Inflammatory macrophage (primary cell): ENCODE data around the gene NPAS3.

Experiments
- DNase-seq, 2 donors: peaks; one replicate each; pipeline ENCODE4 v3.0.0-alpha.2; 2020 to 2022

The NPAS3 gene

DNA sequence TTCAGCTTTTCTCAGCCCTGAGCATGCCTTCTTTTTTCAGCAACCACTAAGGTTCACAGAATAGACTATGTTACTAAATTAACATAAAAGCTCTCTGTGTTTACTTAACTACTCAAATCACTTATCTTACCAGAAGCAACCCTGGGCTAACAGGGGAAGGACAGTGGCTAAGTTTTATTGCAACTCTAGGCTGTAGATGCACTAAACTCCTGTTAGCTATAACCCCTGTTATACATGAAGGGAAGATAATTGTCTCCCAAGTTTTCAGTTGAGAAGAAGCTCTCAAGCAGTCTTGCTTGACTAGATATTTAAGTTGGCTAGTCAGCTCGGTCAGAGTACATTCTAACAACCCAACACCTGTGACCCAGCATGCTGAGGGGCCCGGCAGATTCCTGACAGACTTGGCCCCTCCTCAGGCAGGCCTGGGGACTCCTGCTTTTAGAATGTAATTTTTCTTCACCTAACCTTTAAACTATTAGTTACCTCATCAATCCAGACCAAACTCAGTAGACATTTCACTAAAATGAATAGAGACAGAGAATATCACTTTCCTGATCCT is 547.7 kb downstream of the NPAS3 start:
- no peak for DNase-seq

DNA sequence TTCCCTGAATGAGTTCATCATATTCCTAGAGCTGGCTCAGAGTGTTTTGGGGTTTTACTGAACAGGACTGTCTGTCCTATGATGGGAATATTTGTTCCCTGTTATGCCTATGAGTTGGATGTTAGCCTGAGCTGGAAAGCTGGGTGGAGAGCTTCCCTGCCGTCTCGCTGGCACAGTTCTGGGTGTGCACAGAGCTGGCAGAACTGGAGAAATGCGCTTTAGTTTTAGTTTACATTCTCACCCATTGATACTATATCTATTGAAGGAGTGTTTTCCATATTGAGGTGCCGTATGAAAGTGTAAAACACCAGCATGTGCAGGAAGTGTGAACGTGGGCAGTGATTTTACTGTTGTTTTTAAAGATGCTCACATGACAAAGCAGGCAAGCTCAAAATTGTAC is 549.9 kb downstream of the NPAS3 start:
- DNase-seq: no peak

DNA sequence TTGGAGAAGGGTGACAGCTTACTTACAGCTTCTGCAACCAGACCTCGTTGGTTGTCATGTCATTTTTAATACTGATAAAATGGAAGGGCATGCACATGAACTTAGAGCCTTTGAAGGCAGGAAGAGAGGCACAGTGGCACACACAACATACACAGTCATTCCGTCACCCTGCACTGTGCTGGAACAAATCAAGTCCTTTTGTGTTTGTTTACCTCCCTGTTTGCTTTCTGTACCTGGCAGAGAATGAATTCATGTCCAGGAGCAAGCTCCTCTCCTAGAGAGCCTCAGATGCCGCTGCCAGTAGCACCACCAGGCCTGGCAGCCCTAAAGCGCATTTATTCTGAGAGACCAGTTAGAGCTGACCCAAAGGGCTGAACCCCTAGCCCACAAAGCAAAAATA is 551.9 kb downstream of the NPAS3 start:
- DNase-seq: no peak

DNA sequence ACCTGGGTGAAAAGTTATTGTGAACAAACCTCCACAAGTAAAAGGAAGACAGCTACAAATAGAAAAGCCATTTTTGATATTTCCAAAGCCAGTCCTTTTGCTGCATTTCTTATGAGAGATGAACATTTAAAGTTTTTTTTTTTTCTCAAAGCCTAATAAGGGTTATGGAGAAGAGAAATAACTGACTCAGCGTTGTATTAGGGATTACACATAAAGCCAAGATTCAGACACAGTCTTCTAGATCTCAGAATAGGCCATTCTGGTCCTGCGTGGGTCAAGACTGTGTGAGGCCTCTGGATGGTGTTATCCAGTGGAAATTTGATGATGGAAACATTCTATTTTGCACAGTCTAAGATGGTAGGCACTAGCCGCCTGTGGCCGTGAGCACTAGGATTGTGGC is 552.4 kb downstream of the NPAS3 start:
- DNase-seq: no peak

DNA sequence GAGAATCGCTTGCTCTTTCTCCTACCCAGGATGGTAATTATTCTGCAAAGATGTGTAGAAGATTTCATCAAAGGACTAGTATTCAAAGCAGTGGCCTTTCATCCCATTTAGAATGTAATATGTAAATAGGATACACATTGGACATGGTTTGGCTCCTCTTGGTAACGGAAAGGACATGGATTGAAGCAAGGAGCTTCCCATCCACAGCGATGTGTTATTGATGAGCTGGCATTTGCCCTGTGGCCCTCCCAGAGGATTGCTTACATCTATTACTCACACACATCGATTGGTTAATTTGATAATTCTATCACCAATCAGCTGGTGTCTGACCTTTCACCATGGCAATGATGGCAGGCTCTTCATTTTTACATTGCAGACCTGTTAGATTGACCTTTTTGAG is 553.8 kb downstream of the NPAS3 start:
- no peak for DNase-seq

DNA sequence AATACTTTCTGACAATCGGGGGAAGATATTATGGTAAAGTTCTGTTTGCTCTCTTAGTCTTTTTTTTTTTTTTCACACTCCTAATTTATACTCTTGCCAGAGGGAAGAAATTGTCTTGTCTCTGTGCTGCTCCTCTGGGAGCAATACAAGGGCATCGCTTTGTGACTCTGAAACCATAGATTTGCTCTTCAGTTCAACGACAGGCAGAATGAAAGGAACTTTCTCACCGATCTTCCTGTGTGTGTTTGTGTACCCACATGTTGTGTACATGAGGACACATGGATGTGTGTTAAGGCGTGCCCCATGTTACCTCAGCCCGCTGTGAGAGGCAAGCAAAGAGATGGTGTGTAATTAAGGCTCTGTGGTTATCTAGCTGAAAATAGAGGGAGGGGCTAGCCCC is 554.6 kb downstream of the NPAS3 start:
- no peak for DNase-seq

DNA sequence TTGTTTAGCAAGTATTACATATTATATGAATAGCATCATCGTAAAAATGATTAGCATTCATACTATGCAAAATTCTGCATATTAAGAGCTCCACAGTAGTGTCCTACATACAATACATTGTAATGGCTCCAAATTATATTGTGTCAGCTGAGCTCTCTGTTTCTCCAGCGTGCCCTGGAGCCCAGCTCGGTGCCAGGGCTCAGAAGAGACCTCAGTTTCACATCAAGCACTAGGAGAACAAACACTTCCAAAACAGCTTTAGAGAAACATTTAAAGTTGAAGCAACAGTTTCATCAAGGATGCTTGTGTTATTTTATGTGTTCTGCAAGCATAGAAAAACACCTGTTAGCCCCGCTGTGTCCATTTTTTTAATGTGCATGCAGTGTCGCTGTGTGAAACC is 555.3 kb downstream of the NPAS3 start:
- DNase-seq: no peak

DNA sequence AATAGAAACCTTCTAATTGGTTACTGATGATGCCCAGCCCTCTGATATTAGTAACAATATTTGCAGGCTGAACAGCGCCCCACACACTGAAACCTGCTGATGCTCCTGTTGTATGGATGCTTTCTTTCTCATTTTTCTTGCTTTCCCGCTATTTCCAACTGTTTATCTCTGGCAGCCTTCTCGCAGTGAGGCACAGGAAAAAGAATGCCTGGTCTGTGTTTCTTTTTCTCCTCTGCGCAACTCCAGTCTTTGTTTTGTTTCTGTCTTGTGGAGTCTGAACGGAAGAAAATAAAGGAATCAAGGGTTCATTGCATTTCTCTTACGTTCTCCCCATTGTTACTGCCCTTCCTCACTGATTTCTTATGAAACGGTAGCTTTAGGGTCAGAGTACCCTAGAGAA is 561.0 kb downstream of the NPAS3 start:
- no peak for DNase-seq

DNA sequence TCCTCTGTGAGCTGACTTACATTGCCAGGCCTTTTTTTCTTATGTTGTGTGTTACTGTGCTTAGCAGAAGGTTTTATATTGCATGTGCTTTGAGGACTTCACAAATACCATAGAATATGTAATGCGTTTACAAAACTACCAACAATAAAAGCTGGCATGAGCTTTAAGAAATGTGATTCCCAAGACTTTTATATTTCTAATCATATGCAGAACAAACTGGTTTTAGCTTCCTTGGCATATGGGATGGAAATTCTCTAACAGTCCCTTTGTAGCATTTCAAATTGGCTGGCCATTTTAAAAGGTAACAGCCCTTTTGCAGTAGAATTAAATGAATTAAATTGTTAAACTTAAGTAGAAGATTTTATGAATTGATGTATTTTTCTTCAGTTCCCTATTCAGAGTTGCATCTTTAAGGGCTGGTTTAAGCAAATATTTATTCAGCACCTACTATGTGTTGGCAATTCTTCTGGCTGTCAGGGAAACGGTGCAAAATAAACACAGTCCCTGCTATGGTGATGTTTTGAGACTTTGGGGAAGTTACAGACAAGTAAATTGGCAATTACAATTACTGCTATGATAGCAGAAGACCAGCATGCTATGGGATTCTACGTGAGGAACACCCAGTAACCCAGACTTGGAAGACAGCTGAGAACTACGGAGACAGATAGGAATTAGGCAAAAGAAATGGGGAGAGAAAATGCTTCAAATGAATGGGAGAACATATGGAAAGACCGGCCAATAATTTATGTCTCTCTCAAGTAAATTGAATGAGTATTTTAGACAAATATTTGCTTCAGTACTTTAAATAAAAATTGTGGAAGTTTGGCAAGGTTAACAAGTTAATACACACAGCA is 565.8 kb downstream of the NPAS3 start:
- no peak for DNase-seq

DNA sequence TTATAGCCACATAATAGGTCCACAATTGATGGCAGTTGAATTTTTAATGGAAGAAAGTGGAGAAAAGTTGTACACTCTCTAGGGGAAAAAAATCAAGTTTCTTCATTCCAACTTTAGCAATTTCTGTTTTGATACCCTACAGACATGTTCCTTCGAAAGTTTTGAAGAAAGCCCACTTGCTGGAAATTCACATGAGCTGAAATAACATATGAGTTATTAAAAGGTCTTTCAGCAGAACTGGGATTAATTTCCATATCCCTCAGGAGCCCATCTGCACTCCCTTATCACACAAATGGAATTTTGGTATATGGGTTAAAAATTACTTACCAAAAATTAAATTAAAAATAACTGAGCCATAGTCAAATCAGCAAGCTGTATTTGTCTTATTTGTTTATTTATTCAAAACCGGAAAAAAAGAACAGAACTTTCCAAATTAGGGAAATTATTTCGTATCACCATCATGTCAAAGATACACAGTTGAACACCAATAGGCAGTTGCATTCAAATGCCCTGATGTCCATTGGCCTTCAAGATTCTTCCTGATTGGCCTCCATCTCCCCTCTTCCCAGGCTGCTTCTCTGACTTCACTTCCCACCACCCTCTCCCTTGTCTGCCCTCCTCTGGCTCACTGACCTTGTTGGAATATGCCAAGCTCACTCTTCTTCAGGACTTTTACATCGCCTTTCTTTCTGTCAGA is 566.7 kb downstream of the NPAS3 start:
- DNase-seq: no peak

DNA sequence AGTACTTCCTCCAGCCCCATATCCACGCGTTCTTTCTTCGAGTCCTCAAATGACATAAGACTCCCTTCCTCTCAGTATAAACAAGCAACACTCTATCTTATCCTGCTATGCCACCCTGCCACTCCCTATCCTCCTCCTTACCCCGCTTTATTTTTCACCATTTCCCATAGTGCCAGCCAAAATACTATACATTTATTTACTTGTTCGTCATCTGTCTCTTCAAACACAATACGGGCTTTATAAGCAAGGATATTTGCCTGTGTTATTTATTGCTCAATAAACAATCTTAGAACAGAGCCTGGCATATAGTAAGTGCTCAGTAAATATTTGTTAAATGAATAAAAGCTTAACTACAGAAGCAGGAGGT is 567.3 kb downstream of the NPAS3 start:
- DNase-seq: no peak

DNA sequence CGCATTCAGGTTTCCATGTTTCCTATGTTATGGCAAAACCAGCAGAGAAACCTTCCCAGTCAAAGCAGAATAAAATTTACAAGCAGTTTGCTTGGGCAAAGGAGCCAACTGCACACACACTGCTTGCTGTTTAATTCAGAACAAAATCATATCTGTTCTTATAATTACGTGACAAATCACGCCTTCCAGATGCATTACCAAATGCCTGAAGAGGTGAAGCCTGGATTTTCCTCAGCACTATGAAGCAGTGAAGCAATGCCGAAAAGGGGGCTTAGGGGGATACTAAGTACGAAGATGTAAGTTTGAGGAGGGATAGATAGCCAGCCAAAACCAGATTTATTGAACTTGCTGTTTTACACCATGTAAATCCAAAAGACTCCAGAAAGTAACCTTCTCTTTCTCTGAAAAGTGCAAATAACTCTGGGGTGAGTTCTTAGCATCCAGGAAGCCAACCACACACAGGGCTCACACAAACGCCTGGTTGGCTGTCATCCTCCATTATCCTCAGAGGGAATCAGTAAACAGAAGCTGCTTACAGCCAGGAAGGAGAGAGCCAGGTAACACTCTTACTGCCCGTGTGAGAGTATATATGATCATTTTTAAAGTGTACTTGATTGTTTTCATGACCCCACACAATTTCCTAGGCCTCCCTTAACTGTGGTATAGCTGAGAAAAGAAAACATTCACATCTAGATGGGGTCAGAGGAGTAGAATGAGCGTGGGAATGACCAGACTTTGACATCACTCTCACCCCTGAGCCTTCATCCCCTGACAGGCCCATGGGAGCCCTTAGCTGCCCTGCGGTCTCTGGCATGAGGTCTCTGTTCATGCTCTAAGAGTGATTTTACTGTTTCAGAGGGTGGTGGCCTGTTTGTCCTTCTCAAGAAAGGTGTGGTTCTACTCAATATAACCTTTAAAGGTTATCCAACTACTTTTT is 569.7 kb downstream of the NPAS3 start:
- DNase-seq: no peak

DNA sequence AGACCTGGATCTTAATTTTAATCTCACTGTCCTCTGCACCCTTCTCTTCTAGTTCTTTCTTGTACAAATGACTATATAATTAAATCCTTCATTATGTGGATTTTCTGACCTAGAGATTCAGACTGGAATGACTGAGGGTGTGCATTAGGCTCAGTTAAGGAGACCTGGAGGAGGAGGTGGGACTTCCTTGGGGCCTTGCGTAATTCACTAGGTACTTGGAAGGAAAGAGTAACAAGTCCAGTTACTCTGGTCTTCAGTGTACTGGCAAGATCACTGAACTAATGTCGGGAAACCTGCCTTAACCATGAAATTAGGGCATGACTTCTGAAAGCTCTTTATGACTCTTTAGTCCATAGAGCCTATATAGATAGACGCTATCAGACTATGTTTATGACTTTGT is 570.8 kb downstream of the NPAS3 start:
- no peak for DNase-seq

DNA sequence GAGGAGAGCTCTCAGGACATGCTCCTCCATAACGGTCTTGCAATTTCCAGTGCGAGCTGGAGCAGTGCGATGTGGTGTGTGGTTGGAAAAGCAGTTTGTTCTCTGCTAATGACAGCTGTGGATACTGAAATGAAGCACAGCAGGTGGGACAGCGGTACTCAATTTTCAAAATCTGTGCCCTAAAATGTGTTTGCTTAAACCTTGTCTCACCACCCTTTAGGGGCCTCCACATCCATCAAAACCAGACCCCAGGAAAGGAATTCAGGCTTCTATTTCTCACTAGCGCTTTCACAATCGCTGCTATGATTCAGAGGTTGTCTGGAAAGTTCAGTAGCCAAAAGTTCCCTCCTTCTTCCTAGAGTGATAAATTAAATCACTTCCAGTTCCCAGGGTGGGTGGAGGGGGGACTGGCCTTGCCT is 571.4 kb downstream of the NPAS3 start:
- DNase-seq: no peak

DNA sequence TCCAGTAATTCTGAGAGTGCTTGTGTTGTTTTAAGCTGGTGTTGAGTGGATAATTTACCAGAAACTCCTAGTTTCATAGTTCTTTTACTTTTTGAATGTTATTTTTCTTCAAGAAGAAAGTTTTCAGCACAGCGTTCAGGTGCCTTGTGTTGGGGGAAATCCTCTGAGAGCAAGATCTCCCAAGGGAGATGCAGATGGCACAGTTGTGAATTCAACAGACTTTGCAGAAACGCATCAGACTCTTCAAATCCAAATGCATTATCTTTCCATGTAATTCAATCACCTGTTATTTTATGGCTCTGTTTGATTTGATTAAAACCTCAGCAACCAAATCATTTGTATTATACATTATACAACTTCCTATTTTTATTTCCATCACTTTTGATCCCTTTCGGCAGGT is 572.3 kb downstream of the NPAS3 start:
- no peak for DNase-seq

DNA sequence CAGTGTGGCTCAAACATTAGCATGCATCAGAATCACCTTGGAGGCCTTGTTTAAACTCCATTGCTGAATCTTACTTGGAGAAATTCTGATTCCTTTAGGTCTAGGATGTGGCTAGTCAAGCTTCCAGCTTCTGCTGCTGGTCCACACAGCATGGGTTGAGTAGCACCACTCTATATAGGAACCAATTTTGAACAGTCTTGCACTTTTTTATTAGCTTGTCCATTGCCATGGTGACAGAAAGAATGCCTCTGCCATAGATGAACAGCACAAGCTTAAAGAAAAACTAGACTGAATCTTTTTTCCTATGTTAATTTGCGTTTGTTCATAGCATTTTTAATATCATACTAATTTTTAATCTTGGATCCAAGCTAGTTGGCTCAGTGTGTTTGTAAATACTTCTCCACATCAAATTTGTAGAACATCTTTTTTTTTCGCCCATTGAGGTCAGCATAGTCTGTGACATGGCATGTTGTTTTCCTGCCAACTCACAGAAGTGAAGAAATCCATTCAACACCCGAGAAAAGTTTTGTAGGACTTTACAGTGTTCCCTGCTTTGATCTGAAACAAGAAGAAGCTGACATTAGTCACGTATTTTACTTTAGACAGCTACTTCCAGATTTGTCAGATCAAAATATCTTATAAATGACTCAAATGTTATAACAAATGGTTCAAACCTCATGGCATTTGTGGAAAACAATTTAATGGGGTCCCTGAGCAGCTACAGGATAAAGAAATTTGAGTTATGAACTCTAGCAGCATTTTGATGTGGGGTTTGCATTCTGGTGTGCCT is 573.4 kb downstream of the NPAS3 start:
- no peak for DNase-seq

DNA sequence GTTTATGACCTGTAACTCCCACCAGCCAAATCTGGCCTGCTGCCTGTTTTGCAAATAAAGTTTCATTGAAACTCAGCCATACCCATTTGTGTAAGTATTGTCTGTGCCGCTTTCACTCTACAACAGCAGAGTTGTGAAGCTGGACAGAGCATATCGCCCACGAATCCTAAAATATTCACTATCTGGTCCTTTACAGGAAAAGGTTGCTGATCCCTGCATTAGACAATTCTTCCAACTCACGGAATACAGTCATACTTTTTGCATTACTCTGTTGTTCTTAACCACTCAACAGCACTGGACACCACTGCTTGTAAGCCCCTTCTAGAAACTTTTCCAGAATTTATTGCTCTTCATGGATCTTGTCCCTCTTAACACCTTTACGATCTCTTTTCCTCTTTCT is 576.8 kb downstream of the NPAS3 start:
- no peak for DNase-seq

DNA sequence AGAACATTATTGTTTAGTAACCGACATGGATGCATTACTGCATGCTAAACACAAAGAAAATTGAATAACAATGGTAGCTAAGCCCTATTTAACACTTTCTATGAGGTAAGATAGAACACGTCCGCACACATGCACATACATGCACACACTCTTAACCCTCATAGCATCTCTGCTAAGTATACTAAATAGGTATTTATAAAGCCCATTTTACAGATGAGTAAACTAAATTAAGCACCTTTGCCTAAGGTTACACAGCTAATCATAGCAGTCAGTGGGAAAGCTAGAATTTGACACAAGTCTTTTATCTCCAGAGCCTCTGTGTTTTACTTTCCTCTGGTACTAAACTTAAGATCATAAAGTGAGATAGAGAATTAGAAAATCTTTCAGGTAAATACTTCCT is 577.2 kb downstream of the NPAS3 start:
- no peak for DNase-seq

DNA sequence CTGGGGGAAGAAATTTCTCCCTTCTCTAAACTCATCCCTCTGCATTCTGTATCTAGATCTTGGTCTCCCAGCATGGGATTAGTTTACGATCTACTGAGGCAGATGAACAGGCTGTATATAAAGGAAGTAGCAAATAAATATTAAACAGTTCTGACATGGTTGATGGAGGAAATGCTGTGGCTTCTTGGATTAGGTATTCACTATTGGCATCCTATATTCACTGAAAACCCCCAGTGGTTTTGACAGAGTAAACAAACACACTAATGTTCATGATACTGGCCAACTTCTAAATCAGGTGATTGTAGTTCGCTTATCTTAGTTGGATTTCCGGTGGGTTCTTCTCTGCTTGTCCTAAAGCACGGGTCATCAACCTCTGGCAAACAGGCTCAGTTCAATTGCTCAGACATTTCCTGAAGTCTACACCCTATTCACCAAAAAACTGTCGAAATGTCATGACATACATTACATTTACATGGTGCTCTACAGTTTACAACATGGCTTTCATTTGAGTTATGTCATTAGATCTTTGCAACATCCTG is 578.3 kb downstream of the NPAS3 start:
- DNase-seq: no peak

DNA sequence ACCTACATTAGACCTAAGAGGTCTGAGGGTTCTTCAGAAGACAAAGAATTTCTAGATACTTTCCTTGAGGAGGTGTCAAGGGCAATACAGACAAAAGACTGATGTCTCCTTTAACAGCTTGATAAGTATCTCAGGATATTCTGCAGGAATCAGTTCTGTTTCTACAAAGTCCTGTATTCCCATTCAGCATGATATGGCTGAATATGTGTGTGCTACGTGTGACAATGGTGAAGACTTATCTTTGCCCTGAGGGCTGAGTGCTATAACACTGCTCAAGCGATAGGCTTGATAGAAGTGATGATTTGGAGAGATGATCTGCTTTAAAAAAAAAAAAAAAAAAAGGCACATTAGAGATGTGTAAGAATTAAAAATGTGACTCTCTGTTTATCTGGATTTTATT is 582.5 kb downstream of the NPAS3 start:
- no peak for DNase-seq

DNA sequence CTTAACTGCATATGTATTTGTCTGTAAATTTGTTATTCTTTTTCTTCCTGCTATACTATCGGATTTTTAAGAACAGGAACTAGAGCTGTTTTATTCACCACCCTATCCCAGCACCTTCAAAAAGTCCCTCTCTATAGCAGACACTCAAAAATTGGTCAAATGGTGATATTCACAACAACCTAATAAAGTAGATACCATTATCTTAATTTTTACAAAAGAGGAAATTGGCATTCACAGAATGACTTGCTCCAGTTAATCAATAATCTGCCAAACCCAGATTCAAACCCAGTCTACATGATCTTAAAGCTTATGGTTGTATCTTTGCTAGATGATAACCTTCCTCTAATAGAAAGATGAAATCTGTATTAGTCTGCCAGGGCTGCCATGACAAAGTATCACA is 585.6 kb downstream of the NPAS3 start:
- DNase-seq: no peak

DNA sequence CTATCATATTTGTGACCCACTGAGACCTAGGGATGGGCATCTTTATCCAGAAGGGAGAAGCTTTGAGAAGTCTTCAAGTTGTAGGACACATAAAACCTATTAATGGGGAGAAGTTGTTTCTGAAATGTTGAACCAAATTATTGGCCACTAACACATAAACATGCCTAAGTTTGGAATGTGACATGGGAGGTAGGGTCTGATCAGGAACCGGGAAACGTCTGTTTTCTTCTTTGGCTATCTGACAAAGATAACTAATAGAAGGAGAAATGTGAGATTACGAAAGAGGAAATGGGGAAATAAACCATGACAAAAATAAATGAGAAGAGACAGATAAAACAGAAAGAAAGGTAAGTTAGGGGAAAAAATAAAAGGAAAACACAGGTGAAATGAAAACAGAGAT is 586.9 kb downstream of the NPAS3 start:
- DNase-seq: no peak
